HG02588 (cell line): ENCODE results near the gene HOMER2.

ENCODE experiments used
- ATAC-seq: cut with Tn5 transposase; IDR thresholded peaks from one replicate; pipeline ENCODE4 v1.9.1; 2021; ENCODE audit warnings: mild to moderate bottlenecking, moderate library complexity; ENCODE audit not compliant: unreplicated experiment

HOMER2 gene

GRCh38 chr15:82807920-82808633 is 144.4 kb downstream of the HOMER2 start:
- ATAC-seq = no peak

- peak; percentile 39 for ATAC-seq
Measured at GRCh38 chr15:82805994-82806406, 146.5 kb downstream of the HOMER2 start, which contains the start of gene FSD2. FSD2 (minus strand) TSS chr15:82806069; CDS start chr15:82787390, 18,679 bp downstream.

DNA sequence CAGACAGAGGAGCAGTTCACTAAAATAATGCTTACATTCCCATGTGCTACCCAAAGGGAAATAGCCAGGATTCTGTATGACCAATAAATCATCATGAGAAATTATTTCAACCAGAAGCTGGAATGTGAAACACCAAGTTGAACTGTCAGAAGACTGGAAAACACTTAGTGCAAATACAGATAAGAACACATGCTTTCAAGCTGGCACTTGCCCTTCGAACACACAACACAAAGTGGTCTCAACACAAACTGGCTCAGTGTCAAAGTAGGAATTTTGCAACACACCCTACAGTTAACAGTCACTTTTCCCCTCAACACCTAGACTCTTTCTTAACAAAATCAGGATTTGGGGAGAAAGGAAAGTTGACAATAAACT is 148.0 kb downstream of the HOMER2 start:
- no peak for ATAC-seq

DNA sequence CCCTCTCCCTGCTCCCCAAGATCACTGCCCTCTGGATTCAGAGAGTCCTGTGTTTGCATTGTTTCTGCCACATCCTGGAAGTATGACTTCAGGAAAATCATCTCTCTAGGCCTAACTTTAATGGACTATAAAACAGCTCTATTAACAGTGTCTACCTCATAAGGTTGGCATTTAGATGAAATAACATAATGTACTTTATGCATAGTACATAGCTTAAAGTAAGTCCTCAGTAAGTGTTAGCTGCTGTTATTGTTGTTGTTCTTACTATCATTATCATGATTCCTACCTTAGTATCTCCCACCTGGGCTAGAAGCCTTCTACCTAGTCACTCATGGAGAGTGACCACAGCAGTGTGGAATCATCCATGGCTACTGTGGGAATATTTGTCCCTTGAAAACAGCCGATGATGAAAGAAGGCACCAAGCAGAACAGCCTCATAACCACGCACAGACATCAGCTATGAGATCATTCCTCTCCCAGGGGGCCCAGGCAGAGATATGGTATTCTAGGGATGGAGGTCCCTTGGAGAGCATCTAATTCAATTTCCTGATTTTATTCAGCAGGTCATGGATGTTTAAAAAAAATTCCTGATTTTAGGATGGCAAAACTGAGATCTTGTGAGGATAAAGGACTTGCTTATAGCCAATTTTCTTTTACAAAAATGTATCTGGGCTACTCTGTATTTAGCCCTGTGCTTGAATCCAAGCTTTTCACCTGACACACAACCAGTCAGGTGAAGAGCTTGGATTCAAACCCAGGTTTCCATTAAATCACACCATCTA is 148.5 kb downstream of the HOMER2 start:
- ATAC-seq = no peak

GRCh38 chr15:82802497-82802896 is 150.0 kb downstream of the HOMER2 start:
- no peak for ATAC-seq

DNA sequence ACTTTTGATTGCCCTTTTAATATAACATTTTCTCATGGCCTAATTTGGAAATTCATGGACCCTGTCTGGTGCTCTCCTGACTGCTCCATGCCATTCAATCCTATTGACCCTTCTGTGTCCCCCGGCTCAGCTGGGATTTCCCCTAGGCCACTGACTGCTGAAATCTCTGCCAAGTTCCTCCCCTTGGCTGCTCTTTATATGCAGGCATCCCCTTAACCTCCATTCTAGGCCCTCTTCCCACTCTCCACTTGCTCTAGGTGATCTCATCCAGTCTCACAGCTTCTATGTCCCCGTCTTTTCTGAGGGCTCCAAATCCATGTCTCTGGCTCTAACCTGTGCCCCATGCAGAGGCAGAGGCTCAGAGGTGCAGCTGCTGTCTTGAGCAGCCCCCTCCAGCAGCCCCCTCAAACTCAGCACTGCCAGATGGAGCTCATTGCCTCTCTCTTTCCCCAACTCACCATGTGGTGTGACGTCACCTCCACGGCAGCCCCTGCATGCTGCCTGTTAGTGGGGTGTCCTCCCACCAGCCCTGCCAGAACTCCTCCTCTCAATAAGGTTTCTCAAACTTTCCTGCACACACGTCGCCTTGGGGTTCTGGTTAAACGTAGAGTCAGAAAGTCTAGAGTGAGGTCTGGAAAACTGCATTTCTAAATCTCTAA is 153.2 kb downstream of the HOMER2 start:
- no peak for ATAC-seq
